SU-DHL-6 (cell line): ENCODE results near the gene GDF7.

Experiments used
- H2AFZ ChIP-seq: fragments of 200-600 bp; sonication (generic); 2 replicates; pipeline ENCODE4 v1.6.1; 2014; ENCODE audit warnings: low read depth, mild to moderate bottlenecking, moderate library complexity, mixed read lengths, antibody characterized with exemption, low read length; ENCODE audit not compliant: severe bottlenecking
- H3F3A ChIP-seq: fragments of 200-600 bp; shearing (Covaris generic); 2 replicates; pipeline ENCODE4 v1.6.0; 2016; ENCODE audit warnings: antibody characterized with exemption, mild to moderate bottlenecking; ENCODE audit not compliant: insufficient read depth
- H3K27ac ChIP-seq: fragments of 200-600 bp; sonication (generic); 2 replicates; pipeline ENCODE4 v1.5.1; 2016; ENCODE audit warnings: low read depth, mild to moderate bottlenecking, low read length, moderate library complexity, mixed read lengths
- H3K27me3 ChIP-seq: fragments of 200-600 bp; sonication (generic), shearing (Covaris generic); 2 replicates; pipeline ENCODE4 v1.6.0; 2014; ENCODE audit warnings: mild to moderate bottlenecking, low read length
- H3K36me3 ChIP-seq: fragments of 200-600 bp; sonication (generic); 2 replicates; pipeline ENCODE4 v1.6.1; 2014; ENCODE audit warnings: mild to moderate bottlenecking, low read length, mixed read lengths
- H3K4me2 ChIP-seq: fragments of 300-600, 200-600 bp; shearing (Covaris generic), sonication (generic); 2 replicates; pipeline ENCODE4 v1.6.0; 2014; ENCODE audit warnings: low read length, low read depth, mild to moderate bottlenecking; ENCODE audit not compliant: poor library complexity, severe bottlenecking
- H3K4me3 ChIP-seq: fragments of 200-600 bp; sonication (generic); 2 replicates; pipeline ENCODE4 v1.5.1; 2014; ENCODE audit warnings: antibody characterized with exemption, low read length, mild to moderate bottlenecking, mixed read lengths; ENCODE audit not compliant: insufficient read depth, poor library complexity, severe bottlenecking
- H3K79me2 ChIP-seq: fragments of 200-600 bp; sonication (generic); 2 replicates; pipeline ENCODE4 v1.6.1; 2014; ENCODE audit warnings: mild to moderate bottlenecking, low read length, moderate library complexity; ENCODE audit not compliant: insufficient read depth
- H3K9ac ChIP-seq: fragments of 200-600 bp; sonication (generic); 2 replicates; pipeline ENCODE4 v1.7.0; 2014; ENCODE audit warnings: mild to moderate bottlenecking, low read length
- H3K9me2 ChIP-seq: fragments of 200-600 bp; sonication (generic); replicated peaks from 2 replicates; pipeline ENCODE4 v1.6.1; 2014; ENCODE audit warnings: low read length; ENCODE audit not compliant: insufficient read depth
- H3K9me3 ChIP-seq: fragments of 200-600 bp; sonication (generic); 2 replicates; pipeline ENCODE4 v1.6.1; 2014; ENCODE audit warnings: low read length, mixed read lengths; ENCODE audit not compliant: insufficient read depth
- H4K20me1 ChIP-seq: fragments of 200-600 bp; sonication (generic); 2 replicates; pipeline ENCODE4 v1.6.1; 2014; ENCODE audit warnings: low read depth, mild to moderate bottlenecking, antibody characterized with exemption, low read length, moderate library complexity, mixed read lengths
- CTCF ChIP-seq: fragments of 200-600 bp; sonication (generic); IDR thresholded peaks from one replicate; pipeline ENCODE4 v1.5.1; 2017; ENCODE audit warnings: antibody characterized with exemption, mild to moderate bottlenecking, low read length, moderate library complexity; ENCODE audit not compliant: insufficient read depth, poor library complexity, severe bottlenecking
- EZH2phosphoT487 ChIP-seq: fragments of 200-600 bp; sonication (generic), shearing (Covaris generic); conservative IDR thresholded peaks from 2 replicates; pipeline ENCODE4 v1.6.1; 2018; ENCODE audit warnings: mild to moderate bottlenecking, antibody characterized with exemption, low read length, moderate library complexity, mixed read lengths

The GDF7 gene

GRCh38 chr2:20664431-20665242 is 2.3 kb upstream of the GDF7 start:
- no peak overlapping the region for H3K4me2 ChIP-seq
- H3K27ac ChIP-seq = no peak overlapping the region
- no peaks in the 10 kb centered on the region for H3K27me3 ChIP-seq
- H4K20me1 ChIP-seq = no peaks in the 10 kb centered on the region
- no peaks in the 10 kb centered on the region for H3F3A ChIP-seq
- H2AFZ ChIP-seq = no peak overlapping the region
- H3K9me2 ChIP-seq = no peaks in the 10 kb centered on the region
- H3K9ac ChIP-seq = no peak overlapping the region
- TF ChIP-seq EZH2phosphoT487 = no peak
- TF ChIP-seq CTCF = no peak
- no peaks in the 10 kb centered on the region for H3K36me3 ChIP-seq
- H3K4me3 ChIP-seq = no peak overlapping the region
- H3K79me2 ChIP-seq = no peaks in the 10 kb centered on the region
- no peaks in the 10 kb centered on the region for H3K9me3 ChIP-seq

GRCh38 chr2:20665243-20666004 is 1.5 kb upstream of the GDF7 start:
- Histone ChIP-seq H3K27ac (no peak overlapping the region), H3K9me2 (no peaks in the 10 kb centered on the region), H3K27me3 (no peaks in the 10 kb centered on the region), H2AFZ (no peak overlapping the region), H3K4me3 (no peak overlapping the region), H3F3A (no peaks in the 10 kb centered on the region), H3K4me2 (no peak overlapping the region), H3K9me3 (no peaks in the 10 kb centered on the region), H3K9ac (no peak overlapping the region), H3K79me2 (no peaks in the 10 kb centered on the region), H3K36me3 (no peaks in the 10 kb centered on the region), H4K20me1 (no peaks in the 10 kb centered on the region)
- TF ChIP-seq CTCF (no peak), EZH2phosphoT487 (no peak)

- Histone ChIP-seq H2AFZ (no peak overlapping the region), H3F3A (no peaks in the 10 kb centered on the region), H3K27me3 (no peaks in the 10 kb centered on the region), H3K9me2 (no peaks in the 10 kb centered on the region), H4K20me1 (no peaks in the 10 kb centered on the region), H3K9ac (peak overlapping the region; percentile 27; the same call in 1 of the 2 replicates), H3K27ac (no peak overlapping the region), H3K9me3 (no peaks in the 10 kb centered on the region), H3K36me3 (no peaks in the 10 kb centered on the region), H3K4me3 (peak overlapping the region; percentile 43), H3K4me2 (peak overlapping the region; percentile 55), H3K79me2 (no peaks in the 10 kb centered on the region)
- TF ChIP-seq EZH2phosphoT487 (peak; percentile 84; the same call in 1 of the 2 replicates), CTCF (no peak)
These were observed 990 bp upstream of the GDF7 start for GRCh38 chr2:20666005-20666303.
